AG08395 (cell line): ENCODE data around the gene BEST1.

Experiments
- DNase-seq: peaks from one replicate; pipeline ENCODE4 v3.0.0; 2012; ENCODE audit warnings: mixed read lengths, low spot score

Gene BEST1

DNA sequence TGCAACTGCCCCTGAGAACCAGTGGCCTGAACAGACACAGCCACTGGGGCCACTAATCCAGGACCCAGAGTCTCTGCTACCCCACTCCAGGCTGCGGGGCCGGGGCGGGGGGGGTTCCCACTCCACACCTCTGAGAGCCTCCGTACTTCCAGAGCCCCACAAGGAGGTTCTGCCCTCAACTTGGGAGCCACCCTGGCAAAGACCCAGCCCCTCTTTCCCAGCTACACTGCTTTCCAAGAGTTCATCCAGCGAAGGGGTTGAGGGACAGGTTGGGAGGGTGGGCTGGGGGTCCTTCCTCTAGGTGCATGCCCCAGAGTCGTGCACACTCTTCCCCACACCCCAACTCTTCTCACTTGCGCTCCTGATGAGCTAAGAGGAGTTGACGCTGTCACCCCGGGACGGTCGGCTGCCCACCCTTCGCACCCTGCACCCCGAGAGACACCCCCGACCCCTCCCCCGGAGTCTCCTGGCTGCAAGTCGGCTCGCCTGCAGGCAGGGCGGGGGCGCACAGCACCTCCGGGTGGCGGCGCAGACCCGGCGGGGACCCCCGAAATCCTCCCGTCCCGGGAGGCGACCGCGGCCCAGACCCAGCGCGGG lies 33.3 kb upstream of the BEST1 start:
- no peak for DNase-seq

- DNase-seq = peak; percentile 82
These were observed 32.6 kb upstream of the BEST1 start, which contains the start of gene RAB3IL1 for GRCh38 chr11:61917334-61918109. RAB3IL1 (minus strand) TSS chr11:61917566; CDS start chr11:61917367, 199 bp downstream.

GRCh38 chr11:61918251-61918937 lies 31.8 kb upstream of the BEST1 start:
- DNase-seq = no peak

DNA sequence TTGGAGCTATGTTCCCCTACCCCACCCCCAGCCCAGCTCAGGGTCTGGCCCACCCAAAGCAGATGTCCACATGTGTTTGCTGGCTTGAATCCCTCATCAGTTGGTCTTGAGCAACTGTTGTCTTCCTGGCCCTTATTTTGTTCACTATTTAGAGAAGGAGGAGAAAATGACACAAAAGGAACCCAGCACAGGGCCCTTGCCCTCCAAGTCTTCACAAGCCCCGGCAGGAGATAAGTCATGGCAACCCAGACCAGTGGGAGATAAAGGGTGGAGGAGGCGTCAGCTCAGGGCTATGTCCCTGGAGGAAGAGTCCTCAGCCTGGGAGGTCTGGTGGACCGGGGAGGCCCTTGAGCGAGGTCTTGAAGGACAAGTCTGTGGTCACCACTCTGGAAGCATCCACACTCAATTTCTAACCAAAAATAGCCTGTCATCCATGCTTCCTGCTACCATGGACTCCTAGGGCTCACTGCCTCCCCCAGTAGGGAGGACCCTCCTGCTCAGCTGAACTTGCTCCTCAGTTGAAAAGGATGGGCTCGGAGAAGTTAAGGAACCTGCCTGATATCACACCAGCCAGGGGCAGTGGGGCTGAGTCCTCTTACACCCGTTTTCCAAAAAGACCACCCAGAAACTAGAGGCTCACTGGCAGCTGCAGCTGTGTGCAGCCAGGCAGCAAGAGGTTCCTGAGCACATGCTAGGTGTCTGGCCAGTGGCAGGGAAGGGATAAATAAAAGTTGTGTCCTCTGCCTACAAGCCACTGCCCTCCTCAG lies 31.0 kb upstream of the BEST1 start:
- DNase-seq = no peak

DNA sequence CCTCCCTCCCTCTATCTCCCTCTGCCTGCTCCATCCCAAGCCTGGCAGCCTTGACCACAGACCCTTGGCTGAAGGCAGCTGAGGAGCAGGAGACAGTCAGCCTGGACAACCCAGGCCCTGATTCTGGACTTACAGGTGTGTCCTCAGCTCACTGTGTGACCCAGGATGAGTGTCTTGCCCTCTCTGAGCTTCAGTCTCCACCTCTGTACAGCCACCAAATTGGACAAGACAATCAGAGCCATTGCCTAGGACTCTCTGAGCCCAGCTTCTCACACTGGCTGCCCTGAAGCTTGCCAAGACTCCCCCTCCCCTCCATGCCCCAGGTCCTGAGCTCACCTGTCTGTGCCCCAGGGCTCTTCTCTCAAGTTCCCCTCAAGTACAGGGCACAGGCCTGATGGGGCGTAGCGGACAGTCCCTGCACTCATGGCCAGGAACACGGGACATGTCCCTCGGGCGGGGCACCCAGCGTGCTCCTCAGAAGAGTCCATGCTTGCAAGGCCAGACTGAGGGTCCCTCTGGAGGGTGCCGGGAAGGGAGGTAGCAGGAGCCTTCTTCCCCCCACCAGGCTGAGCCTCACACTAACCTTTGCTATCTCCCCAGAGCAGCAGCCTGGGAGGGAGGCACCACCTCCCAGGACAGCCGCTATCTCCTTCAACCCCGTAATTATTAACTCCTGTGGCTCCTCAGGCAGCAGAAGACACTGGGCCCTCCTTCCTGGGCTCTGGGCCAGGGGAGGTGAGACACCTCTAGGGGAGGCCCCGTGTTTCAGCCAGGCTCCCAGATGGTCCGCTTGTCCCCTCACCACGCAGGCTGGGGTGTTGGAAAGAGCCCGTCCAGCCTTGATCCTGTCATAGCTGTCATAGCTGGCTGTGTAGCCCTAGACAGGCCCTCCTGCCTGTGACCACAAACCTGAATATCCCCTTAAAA lies 30.2 kb upstream of the BEST1 start:
- no peak for DNase-seq

DNA sequence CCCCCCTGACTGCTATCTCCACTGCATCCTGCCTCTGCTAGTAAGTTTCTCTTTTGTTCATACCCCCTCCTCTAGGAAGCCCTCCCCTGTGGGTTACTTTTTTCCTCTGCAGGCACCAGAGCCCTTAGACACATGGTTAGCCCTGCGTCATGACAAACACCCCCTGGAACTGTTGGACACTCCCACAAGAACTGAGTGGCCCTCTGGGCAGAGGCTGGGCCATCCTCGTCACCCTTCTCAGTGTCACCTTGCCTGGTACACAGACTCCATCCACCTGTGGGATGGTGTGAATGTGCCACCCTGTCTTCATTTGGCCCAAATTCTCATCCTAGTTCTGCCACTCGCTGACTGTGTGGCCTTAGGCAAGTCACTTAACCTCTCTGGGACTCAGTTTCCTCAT lies 28.7 kb upstream of the BEST1 start:
- no peak for DNase-seq

DNA sequence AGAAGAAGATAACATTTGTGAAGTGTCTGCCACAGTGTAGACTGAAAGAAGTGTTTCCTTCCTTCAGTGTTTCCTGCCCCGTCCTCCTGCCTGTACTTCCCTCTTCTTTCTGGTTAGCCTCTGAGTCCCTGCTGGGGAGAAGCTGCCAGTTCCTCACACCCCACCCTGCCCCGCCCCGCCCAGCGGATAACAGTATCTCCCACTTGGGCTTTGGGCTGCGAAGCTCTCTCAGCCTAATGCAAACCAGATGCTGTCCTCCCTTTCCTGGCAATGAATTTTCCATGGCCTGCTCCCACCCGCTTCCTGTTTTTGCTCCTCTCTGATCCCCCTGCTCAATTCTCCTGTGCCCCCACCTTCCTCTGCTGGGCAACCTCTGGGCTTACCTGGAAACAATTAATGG lies 27.6 kb upstream of the BEST1 start:
- DNase-seq = peak; percentile 89

- peak; percentile 63 for DNase-seq
These were observed 26.7 kb upstream of the BEST1 start for GRCh38 chr11:61923166-61924063.

DNA sequence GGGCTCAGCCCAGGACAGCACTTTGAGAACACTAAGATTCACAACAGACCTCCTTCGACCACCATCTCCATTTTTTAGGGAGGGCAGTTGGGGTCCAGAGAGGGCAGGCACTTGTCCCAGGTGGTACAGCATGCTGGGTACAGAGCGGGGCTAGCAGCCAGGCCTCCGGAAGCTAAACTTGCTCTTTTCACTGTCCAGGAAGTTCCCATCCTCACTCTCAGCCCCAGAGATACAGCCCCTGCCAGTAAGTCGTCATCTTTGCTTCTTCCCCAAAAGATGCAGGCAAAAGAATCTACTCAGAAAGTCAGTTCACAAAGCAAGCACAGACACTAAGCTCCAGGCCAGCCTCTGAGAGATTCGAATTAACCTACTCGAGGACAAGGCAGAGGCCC lies 26.1 kb upstream of the BEST1 start:
- DNase-seq = no peak

DNA sequence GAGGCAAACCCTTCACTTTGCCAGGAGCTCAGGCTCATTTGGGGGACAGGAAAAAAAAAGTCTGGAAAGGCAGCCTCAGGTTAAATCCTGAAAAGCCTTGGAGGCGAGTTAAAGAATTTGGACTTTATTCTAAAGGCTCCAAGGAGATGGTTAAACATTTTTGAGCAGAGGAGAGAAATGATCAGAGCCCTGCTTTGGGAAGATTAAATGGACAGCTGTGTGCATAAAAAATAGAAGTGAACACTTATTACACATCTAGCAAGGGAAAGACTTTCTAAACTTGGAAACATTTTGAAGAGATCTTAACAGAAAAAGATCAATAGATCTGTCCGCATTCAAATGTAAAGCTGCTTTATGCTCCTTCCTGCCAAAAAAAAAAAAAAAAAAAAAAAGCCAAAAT lies 24.4 kb upstream of the BEST1 start:
- DNase-seq = no peak

DNA sequence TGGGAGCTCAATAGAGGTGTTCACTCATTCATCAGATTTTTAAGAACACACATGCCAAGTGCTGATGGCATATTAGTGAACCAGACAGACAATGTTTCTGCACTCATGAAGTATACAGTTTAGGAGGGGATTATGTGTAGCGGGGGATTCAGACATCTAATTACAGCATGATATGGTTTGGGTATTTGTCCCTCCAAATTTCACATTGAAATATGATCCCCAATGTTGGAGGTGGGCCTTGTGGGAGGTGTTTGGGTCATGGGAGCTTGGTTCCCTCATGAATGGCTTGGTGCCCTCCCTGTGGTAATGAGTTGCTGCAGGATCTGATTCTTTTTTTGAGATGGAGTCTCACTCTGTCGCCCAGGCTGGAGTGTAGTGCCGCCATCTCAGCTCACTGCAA lies 23.9 kb upstream of the BEST1 start:
- DNase-seq = no peak

DNA sequence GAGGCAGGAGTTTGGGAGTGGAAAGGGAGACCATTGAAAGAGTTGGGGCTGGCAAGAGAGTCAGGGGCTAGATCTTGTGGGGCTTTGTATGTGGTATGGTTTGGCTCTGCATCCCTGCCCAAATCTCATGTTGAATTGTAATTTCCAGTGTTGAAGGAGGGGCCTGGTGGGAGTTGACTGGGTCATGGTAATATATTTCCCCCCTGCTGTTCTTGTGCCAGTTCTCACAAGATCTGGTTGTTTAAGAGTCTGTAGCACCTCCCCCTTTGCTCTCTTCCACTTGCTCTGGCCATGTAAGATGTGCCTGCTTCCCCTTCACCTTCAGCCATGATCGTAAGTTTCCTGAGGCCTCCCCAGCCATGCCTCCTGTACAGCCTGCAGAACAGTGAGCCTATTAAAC lies 22.6 kb upstream of the BEST1 start:
- DNase-seq = no peak

DNA sequence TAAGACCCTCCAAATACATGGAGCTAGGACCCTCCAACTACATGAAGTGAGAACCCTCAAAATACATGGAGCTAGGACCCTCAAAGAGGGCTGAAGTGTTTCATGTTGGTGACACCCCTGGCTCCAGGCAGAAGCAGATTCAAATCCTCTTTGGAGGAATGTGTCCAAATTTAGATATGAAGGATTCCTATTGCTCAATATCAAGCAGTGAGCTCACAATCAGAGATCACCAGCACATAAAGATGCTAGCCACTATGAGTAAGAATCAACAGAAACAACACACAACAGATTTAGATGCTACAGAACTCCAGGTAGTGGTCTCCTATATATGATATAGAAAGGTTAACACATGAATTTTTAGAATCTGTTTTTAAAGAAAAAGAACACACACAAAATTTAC lies 21.5 kb upstream of the BEST1 start:
- DNase-seq = peak; percentile 35

DNA sequence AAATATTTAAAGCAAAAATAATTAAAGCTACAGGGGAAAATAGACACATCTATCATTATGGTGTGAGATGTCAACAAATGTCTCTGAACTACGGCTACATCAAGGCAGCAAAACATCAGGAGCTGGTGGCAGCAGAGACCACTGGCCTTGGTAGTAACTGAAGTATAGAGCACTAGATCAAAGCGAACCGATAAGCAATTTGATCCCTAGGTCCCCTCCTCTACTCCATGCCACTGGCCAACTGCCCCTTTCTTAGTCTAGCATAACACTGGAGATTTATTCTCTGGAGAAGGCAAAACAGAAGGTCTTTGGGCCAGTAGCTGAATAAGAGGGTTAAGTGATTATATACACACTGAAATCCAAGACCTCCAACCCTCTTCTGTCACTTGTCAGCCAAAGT lies 19.2 kb upstream of the BEST1 start:
- DNase-seq = no peak

GRCh38 chr11:61935861-61936260 lies 14.3 kb upstream of the BEST1 start:
- no peak for DNase-seq

DNA sequence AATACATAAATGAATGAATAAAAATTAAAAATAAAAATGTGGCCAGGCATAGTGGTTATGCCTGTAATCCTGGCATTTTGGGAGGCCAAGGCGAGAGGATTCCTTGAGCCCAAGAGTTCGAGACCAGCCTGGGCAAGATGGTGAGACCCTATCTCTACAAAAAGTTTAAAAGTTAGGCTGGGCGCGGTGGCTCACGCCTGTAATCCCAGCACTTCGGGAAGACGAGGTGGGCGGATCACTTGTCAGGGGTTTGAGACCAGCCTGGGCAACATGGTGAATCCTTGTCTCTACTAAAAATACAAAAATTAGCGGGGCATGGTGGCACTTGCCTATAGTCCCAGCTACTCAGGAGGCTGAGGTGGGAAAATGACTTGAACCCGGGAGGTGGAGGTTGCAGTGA lies 9.7 kb upstream of the BEST1 start:
- no peak for DNase-seq

DNA sequence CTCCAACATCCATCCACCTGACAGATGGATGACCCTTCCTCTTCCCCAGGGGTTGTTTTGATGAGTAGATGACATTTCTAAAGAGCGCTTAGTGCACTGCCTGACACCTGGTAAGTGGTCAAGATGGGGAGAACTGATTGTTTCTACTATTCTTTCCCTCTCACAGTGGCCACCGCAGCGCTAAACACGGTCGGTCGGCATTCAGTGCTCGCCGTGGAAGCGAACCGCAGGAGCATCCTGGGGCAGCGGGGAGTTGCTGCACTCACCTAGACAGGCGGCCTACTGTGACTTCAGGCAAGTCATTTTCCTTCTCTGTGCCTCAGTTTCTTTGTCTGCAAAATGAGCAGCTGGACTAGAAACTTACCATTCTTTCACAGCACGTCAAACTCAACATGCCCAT lies 5.0 kb upstream of the BEST1 start:
- DNase-seq = no peak

DNA sequence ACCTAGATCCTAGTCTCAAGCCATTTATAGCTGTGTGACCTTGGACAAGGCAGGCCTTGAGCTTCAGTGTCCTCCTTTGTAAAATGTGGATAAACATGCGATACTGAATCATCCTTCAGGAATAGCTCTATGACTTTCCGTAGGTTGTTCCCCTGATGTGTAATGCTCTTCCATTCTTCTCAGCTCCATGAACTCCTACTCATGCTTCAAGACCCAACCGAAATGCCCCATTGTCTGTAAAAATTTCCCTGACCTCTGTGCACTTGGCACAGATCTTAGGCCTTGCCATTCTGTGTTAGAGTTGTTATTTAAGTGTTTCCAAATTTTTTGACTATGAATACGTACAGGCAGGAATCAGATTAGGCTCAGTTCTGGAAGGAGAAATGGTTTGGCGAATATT lies 3.3 kb upstream of the BEST1 start:
- no peak for DNase-seq

GRCh38 chr11:61947486-61948210 lies 2.5 kb upstream of the BEST1 start:
- peak; percentile 93 for DNase-seq

DNA sequence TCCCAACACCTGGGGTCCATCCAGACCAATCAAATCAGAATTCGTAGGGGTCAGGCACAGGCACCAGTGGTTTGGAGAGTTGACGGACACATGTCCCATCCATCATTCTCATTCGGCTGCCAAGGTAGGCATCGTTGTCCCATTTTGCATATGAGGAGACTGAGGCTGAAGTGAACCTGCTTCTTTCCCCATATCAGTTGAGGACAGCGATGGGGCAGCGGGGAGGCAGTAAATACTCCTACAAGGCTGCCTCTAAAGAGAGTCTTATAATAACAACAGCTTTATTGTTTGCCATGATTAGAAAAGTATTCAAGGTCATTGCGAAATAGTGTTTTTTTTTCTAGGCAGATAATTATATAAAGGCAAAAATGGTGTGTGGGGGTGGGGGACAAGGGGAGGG lies 1.6 kb upstream of the BEST1 start:
- no peak for DNase-seq
